RWPE1 (cell line): ENCODE results near the gene SPC24.
A peak's percentile ranks its signal among the peaks of the same experiment; 100 is the strongest.

Experiments used
- CTCF ChIA-PET: fragments of 350-600 bp; sonication (Branson Sonifier 250); formaldehyde crosslinking; extraction: SDS; loops from one replicate; lab custom pipeline; 2021; lab: Yijun Ruan, JAX
- POLR2A ChIA-PET: fragments of 400-600 bp; formaldehyde crosslinking; extraction: SDS; loops from one replicate; lab custom pipeline; 2020; ENCODE audit warnings: antibody characterized with exemption; ENCODE audit not compliant: low non-redundant PET; lab: Yijun Ruan, JAX
- DNase-seq: peaks from one replicate; pipeline ENCODE4 v3.0.0; 2012; ENCODE audit warnings: low spot score
- H3K27ac ChIP-seq: fragments of 450-650 bp; 2 replicates; pipeline ENCODE4 v1.5.1; 2017
- TF ChIP-seq, protein P1 (sequence below): fragments of 450-650 bp; conservative IDR thresholded peaks from 2 replicates; pipeline ENCODE4 v1.5.1; 2017; ENCODE audit warnings: low read depth, mild to moderate bottlenecking

Gene SPC24

GRCh38 chr19:11159598-11160439, 4.2 kb upstream of the SPC24 start:
- POLR2A ChIA-PET: no interaction called here
- no peak overlapping the region for H3K27ac ChIP-seq
- TF ChIP-seq, protein P1, sequence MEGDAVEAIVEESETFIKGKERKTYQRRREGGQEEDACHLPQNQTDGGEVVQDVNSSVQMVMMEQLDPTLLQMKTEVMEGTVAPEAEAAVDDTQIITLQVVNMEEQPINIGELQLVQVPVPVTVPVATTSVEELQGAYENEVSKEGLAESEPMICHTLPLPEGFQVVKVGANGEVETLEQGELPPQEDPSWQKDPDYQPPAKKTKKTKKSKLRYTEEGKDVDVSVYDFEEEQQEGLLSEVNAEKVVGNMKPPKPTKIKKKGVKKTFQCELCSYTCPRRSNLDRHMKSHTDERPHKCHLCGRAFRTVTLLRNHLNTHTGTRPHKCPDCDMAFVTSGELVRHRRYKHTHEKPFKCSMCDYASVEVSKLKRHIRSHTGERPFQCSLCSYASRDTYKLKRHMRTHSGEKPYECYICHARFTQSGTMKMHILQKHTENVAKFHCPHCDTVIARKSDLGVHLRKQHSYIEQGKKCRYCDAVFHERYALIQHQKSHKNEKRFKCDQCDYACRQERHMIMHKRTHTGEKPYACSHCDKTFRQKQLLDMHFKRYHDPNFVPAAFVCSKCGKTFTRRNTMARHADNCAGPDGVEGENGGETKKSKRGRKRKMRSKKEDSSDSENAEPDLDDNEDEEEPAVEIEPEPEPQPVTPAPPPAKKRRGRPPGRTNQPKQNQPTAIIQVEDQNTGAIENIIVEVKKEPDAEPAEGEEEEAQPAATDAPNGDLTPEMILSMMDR: no peak
- DNase-seq: no peak
- CTCF ChIA-PET: interaction anchor here (0.7 kb wide), 1 partner anchor 275 kb away, joined by 3 read pairs; the partner anchor contains the start of gene ODAD3

- DNase-seq: no peak
- TF ChIP-seq, protein P1: no peak
- POLR2A ChIA-PET: interaction anchor here (0.6 kb wide), 1 partner anchor 14 kb away, joined by 3 read pairs; no protein-coding TSS in a partner anchor
- CTCF ChIA-PET: interaction anchor here (0.5 kb wide), 1 partner anchor 25 kb away, joined by 4 read pairs; no protein-coding TSS in a partner anchor
- H3K27ac ChIP-seq: peak overlapping the region; percentile 100
Measured at GRCh38 chr19:11154683-11155047, 917 bp downstream of the SPC24 start.

DNA sequence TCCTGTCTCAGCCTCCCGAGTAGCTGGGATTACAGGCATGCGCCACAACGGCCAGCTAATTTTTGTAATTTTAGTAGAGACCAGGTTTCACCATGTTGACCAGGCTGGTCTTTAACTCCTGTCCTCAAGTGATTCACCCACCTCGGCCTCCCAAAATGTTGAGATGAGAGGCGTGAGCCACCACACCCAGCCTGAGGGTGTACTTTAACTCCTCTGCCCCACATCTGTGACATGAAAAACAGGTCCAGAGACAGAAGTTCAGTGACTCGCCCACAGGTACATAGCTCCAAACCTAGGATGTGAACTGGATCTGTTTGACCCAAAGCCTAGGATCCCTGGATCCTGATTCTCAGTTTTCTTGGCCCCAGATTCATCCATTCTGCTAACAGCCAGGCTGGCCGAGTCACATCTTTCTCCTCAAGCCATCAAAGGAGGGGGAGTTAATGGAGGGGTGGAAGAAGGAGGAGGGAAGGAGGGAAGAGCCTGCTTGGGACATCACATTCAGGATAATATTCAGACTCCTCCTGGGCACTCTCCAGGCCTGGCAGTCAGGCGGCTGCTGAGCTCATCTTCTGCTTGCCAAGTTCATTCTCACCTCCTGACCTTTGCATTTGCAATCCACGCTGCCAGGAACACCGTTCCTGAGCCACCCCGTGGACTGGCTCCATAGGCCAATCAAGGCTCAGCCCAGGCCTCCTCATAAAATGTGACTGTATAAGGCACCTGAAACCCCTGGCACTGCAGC, 3.1 kb downstream of the SPC24 start:
- peak overlapping the region; percentile 100 for H3K27ac ChIP-seq
- CTCF ChIA-PET: no interaction called here

GRCh38 chr19:11151181-11151580, 4.4 kb downstream of the SPC24 start:
- TF ChIP-seq, protein P1: no peak
- DNase-seq: no peak
- H3K27ac ChIP-seq: peak overlapping the region; percentile 100
- ChIA-PET CTCF (interaction anchor here (0.6 kb wide), 1 partner anchor 95 kb away, joined by 4 read pairs; no protein-coding TSS in a partner anchor), POLR2A (no interaction called here)

More for the DNA sequence above, 3.1 kb downstream of the SPC24 start:
- POLR2A ChIA-PET: no interaction called here
- TF ChIP-seq, protein P1: no peak
- peak; percentile 35 for DNase-seq

DNA sequence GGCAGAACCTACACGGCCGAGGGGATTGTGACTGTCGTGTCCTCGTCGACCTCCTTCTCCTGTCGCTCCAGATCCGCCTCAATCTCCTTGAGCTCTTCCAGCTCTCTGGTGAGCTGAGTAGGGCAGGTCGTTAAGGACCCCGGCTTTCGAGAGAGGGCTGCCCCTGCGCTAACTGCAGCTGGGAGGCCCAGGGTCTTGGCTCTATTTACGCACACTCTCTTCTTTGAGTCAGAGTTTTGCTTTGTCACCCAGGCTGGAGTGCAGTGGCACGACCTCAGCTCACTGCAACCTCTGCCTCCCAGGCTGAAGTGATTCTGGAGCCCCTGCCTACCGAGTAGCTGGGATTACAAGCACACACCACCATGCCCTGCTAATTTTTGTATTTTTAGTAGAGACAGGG, 7.6 kb downstream of the SPC24 start:
- no peak for DNase-seq
- ChIA-PET POLR2A (no interaction called here), CTCF (interaction anchor here (0.6 kb wide), 1 partner anchor 431 kb away, joined by 3 read pairs; no protein-coding TSS in a partner anchor)
- peak overlapping the region; percentile 100 for H3K27ac ChIP-seq
- TF ChIP-seq, protein P1: no peak

GRCh38 chr19:11145536-11145924, 10.1 kb downstream of the SPC24 start:
- TF ChIP-seq, protein P1: no peak

More at GRCh38 chr19:11145536-11145924, 10.1 kb downstream of the SPC24 start:
- POLR2A ChIA-PET: no interaction called here
- H3K27ac ChIP-seq: peak overlapping the region; percentile 100
- no peak for DNase-seq
- CTCF ChIA-PET: no interaction called here
